K562 (cell line): ENCODE data around the gene FRRS1L. TPM values are rescaled to one million over a fixed set of nuclear protein-coding genes. Genes with fewer than 3 reads are reported as not detected.

Experiments
- HNRNPLL ChIP-seq: fragments of 200-400 bp; formaldehyde crosslinking; IDR thresholded peaks from 2 replicates; pipeline ENCODE4 v1.6.1; 2017; ENCODE audit warnings: low read length, low read depth, mild to moderate bottlenecking; ENCODE audit not compliant: poor library complexity, severe bottlenecking
- KDM2B ChIP-seq: fragments of 250-450 bp; sonication (Bioruptor Pico); IDR thresholded peaks from 2 replicates; pipeline ENCODE4 v1.8.0; 2021; ENCODE audit warnings: mild to moderate bottlenecking, moderate library complexity
- KDM5B ChIP-seq: fragments of 200-600 bp; sonication (generic); IDR thresholded peaks from 2 replicates; pipeline ENCODE4 v1.6.1; 2012; ENCODE audit warnings: low read depth, mild to moderate bottlenecking, moderate library complexity, low read length, control low read depth, inconsistent platforms; ENCODE audit not compliant: insufficient replicate concordance
- MECOM ChIP-seq: fragments of 250-450 bp; sonication (Bioruptor Pico); IDR thresholded peaks from 2 replicates; pipeline ENCODE4 v1.8.0; 2022; ENCODE audit warnings: inconsistent platforms
- MTA1 ChIP-seq: fragments of 450-650 bp; IDR thresholded peaks from 2 replicates; pipeline ENCODE4 v1.6.1; 2017; ENCODE audit warnings: borderline replicate concordance
- NUFIP1 ChIP-seq: fragments of 450-650 bp; IDR thresholded peaks from 2 replicates; pipeline ENCODE4 v1.6.1; 2018; ENCODE audit not compliant: partially characterized antibody
- POU5F1 ChIP-seq: fragments of 150-350 bp; IDR thresholded peaks from 2 replicates; pipeline ENCODE4 v1.6.1; 2014; ENCODE audit warnings: borderline replicate concordance, low read length, low read depth, mild to moderate bottlenecking; ENCODE audit not compliant: partially characterized antibody
- SIRT6 ChIP-seq: IDR thresholded peaks from one replicate; pipeline ENCODE4 v1.6.1; 2012; ENCODE audit warnings: low read depth, mild to moderate bottlenecking, control low read depth, inconsistent platforms, low read length, moderate library complexity
- SLC30A9 ChIP-seq: fragments of 250-450 bp; sonication (Bioruptor Pico); IDR thresholded peaks from 2 replicates; pipeline ENCODE4 v1.8.0; 2022; ENCODE audit warnings: mild to moderate bottlenecking, moderate library complexity
- XRCC3 ChIP-seq: fragments of 450-650 bp; IDR thresholded peaks from 2 replicates; pipeline ENCODE4 v1.6.1; 2017; ENCODE audit warnings: mild to moderate bottlenecking, moderate library complexity
- ZNF140 ChIP-seq: fragments of 250-450 bp; sonication (Bioruptor Pico); IDR thresholded peaks from 2 replicates; pipeline ENCODE4 v1.8.0; 2021; ENCODE audit warnings: moderate library complexity, mild to moderate bottlenecking, inconsistent platforms
- ZSCAN32 ChIP-seq: fragments of 450-650 bp; formaldehyde crosslinking; IDR thresholded peaks from 2 replicates; pipeline ENCODE4 v1.4.0; 2020; ENCODE audit warnings: mild to moderate bottlenecking, moderate library complexity
- polyA plus RNA-seq, 8 experiments: library from polyadenylated mRNA; depleted of rRNA in 4 of 8; stranded (reverse) in 5 of 8; unstranded in 3 of 8; fragments of >200 nt; fragmentation: Nextera tagmentation in 2 of 8; fragmentation: Illumina TruSeq in 1 of 8; extraction: Ambion mirVana in 2 of 8; extraction: Trizol in 1 of 8; gene quantifications; 2 replicates each; pipeline versions ENCODE4 v1.2.1 to v1.2.3, GENCODE V29; 2011 to 2014; ENCODE audit warnings: inconsistent platforms in 1 of 8, missing spikeins in 1 of 8
- total RNA-seq, 7 experiments: library from RNA; depleted of rRNA in 6 of 7; stranded (reverse); fragments of >200 nt in 6 of 7; fragmentation: Illumina TruSeq in 2 of 7; extraction: Trizol in 2 of 7; gene quantifications; 2 replicates each; pipeline versions ENCODE4 v1.2.1 to v1.2.3, GENCODE V29; 2011 to 2021; ENCODE audit warnings: low replicate concordance in 1 of 7
- TF ChIP-seq, protein P1 (sequence below): sonication (generic); formaldehyde crosslinking; IDR thresholded peaks from 2 replicates; pipeline ENCODE4 v1.8.1; 2023; ENCODE audit warnings: missing genetic modification reagents, mild to moderate bottlenecking, borderline replicate concordance
- TF ChIP-seq, protein P2 (sequence below): sonication (generic); IDR thresholded peaks from 2 replicates; pipeline ENCODE4 v1.6.1; 2016
- TF ChIP-seq, protein P3 (sequence below): fragments of 250-450 bp; sonication (Bioruptor Pico); IDR thresholded peaks from 2 replicates; pipeline ENCODE4 v1.4.0; 2020; ENCODE audit warnings: mild to moderate bottlenecking
- TF ChIP-seq, protein P4 (sequence below): IDR thresholded peaks from 3 replicates; pipeline ENCODE4 v1.6.1; 2011; ENCODE audit warnings: borderline replicate concordance, mild to moderate bottlenecking; ENCODE audit not compliant: insufficient read length, insufficient read depth
- TF ChIP-seq, protein P5 (sequence below): fragments of 450-650 bp; formaldehyde crosslinking; IDR thresholded peaks from 2 replicates; pipeline ENCODE4 v1.4.0; 2022; ENCODE audit warnings: missing genetic modification characterization

The FRRS1L gene
- total and polyA plus RNA-seq, 9 of the 15 experiments (the other 6 are each of a cell fraction or from before 2014, with no cell fraction given): under 0.01 to 0.04 (median 0.03) TPM; not detected in 5

DNA sequence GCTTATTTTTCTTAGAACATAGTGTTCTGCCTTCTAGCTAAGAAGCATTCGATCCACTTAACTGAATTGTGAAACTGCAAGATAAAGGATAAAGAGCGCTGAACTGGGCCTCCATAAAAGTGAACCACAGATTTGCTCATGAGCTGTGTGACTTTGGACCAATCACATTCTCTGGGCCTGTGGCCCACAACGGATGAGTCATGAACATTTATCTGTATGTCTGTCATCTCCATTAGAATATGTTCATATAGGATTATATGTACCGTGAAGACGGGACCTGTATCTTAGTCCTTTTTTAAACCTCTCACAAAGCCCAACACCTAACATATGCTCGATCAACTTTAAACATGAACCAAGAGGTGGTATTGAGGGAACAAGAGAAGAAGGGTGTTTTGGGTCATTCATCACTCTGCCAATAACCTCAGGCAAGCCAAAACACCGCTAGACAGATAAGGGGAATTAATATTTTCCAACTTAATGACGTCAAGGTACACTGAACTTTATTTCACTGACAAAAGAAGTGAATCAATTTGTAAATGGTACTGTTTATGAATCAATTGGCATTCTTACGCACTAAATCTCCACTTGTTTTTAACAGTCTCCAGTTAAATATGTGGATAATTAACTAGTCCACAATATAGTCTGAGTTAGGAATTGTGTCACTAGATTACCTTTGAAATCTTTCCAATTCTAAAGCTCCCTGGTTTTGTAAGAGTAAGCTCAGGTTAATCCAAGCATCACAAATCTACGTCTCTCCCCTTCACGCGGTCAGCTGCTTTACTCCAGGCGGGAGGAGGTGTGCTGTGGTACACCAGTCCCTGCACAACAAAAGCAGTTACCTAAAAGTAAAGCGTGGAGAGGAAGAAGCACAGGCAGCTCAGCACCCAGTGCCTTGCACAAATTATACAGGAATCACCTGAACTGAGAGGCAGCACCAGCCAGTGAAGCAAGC, 48.9 kb downstream of the FRRS1L start (continued):
- TF ChIP-seq, protein P1, sequence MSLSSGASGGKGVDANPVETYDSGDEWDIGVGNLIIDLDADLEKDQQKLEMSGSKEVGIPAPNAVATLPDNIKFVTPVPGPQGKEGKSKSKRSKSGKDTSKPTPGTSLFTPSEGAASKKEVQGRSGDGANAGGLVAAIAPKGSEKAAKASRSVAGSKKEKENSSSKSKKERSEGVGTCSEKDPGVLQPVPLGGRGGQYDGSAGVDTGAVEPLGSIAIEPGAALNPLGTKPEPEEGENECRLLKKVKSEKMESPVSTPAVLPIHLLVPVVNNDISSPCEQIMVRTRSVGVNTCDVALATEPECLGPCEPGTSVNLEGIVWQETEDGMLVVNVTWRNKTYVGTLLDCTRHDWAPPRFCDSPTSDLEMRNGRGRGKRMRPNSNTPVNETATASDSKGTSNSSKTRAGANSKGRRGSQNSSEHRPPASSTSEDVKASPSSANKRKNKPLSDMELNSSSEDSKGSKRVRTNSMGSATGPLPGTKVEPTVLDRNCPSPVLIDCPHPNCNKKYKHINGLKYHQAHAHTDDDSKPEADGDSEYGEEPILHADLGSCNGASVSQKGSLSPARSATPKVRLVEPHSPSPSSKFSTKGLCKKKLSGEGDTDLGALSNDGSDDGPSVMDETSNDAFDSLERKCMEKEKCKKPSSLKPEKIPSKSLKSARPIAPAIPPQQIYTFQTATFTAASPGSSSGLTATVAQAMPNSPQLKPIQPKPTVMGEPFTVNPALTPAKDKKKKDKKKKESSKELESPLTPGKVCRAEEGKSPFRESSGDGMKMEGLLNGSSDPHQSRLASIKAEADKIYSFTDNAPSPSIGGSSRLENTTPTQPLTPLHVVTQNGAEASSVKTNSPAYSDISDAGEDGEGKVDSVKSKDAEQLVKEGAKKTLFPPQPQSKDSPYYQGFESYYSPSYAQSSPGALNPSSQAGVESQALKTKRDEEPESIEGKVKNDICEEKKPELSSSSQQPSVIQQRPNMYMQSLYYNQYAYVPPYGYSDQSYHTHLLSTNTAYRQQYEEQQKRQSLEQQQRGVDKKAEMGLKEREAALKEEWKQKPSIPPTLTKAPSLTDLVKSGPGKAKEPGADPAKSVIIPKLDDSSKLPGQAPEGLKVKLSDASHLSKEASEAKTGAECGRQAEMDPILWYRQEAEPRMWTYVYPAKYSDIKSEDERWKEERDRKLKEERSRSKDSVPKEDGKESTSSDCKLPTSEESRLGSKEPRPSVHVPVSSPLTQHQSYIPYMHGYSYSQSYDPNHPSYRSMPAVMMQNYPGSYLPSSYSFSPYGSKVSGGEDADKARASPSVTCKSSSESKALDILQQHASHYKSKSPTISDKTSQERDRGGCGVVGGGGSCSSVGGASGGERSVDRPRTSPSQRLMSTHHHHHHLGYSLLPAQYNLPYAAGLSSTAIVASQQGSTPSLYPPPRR (CRISPR knock-in tag): no peak
- TF ChIP-seq KDM5B (no peak), SLC30A9 (CRISPR knock-in tag) (no peak), NUFIP1 (no peak), MECOM (CRISPR knock-in tag) (no peak), MTA1 (no peak), POU5F1 (no peak), HNRNPLL (no peak), XRCC3 (no peak), KDM2B (no peak), SIRT6 (no peak), ZSCAN32 (CRISPR knock-in tag) (no peak), ZNF140 (CRISPR knock-in tag) (no peak)
- TF ChIP-seq, protein P2, sequence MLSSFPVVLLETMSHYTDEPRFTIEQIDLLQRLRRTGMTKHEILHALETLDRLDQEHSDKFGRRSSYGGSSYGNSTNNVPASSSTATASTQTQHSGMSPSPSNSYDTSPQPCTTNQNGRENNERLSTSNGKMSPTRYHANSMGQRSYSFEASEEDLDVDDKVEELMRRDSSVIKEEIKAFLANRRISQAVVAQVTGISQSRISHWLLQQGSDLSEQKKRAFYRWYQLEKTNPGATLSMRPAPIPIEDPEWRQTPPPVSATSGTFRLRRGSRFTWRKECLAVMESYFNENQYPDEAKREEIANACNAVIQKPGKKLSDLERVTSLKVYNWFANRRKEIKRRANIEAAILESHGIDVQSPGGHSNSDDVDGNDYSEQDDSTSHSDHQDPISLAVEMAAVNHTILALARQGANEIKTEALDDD: peak; percentile 63
- TF ChIP-seq, protein P3, sequence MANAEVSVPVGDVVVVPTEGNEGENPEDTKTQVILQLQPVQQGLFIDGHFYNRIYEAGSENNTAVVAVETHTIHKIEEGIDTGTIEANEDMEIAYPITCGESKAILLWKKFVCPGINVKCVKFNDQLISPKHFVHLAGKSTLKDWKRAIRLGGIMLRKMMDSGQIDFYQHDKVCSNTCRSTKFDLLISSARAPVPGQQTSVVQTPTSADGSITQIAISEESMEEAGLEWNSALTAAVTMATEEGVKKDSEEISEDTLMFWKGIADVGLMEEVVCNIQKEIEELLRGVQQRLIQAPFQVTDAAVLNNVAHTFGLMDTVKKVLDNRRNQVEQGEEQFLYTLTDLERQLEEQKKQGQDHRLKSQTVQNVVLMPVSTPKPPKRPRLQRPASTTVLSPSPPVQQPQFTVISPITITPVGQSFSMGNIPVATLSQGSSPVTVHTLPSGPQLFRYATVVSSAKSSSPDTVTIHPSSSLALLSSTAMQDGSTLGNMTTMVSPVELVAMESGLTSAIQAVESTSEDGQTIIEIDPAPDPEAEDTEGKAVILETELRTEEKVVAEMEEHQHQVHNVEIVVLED (CRISPR knock-in tag): no peak
- TF ChIP-seq, protein P4, sequence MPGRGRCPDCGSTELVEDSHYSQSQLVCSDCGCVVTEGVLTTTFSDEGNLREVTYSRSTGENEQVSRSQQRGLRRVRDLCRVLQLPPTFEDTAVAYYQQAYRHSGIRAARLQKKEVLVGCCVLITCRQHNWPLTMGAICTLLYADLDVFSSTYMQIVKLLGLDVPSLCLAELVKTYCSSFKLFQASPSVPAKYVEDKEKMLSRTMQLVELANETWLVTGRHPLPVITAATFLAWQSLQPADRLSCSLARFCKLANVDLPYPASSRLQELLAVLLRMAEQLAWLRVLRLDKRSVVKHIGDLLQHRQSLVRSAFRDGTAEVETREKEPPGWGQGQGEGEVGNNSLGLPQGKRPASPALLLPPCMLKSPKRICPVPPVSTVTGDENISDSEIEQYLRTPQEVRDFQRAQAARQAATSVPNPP: no peak
- TF ChIP-seq, protein P5, sequence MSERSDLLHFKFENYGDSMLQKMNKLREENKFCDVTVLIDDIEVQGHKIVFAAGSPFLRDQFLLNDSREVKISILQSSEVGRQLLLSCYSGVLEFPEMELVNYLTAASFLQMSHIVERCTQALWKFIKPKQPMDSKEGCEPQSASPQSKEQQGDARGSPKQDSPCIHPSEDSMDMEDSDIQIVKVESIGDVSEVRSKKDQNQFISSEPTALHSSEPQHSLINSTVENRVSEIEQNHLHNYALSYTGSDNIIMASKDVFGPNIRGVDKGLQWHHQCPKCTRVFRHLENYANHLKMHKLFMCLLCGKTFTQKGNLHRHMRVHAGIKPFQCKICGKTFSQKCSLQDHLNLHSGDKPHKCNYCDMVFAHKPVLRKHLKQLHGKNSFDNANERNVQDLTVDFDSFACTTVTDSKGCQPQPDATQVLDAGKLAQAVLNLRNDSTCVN (CRISPR knock-in tag): no peak
